Transverse colon (tissue), 4 donors: Measurements from ENCODE around the gene PVALB. TPM values are rescaled to one million over a fixed set of nuclear protein-coding genes. Genes with fewer than 3 reads are reported as not detected.

Experiments
- DNase-seq: peaks from one replicate; pipeline ENCODE4 v3.0.0-alpha.2; 2019
- H3K27ac ChIP-seq, 4 donors: fragments of 200-600 bp; sonication (generic); 2 replicates each; pipeline ENCODE4 v1.5.1; 2016 to 2018; ENCODE audit warnings: inconsistent platforms in 4 of 4
- H3K27me3 ChIP-seq: fragments of 200-600 bp; sonication (generic); 2 replicates; pipeline ENCODE4 v1.5.1; 2017; ENCODE audit warnings: inconsistent platforms
- H3K36me3 ChIP-seq, 4 donors: fragments of 200-600 bp; sonication (generic); 2 replicates each; pipeline ENCODE4 v1.5.1; 2017 to 2019; ENCODE audit warnings: inconsistent platforms in 4 of 4
- H3K4me1 ChIP-seq, 4 donors: fragments of 200-600 bp; sonication (generic); 2 replicates each; pipeline ENCODE4 v1.5.1; 2017 to 2020; ENCODE audit warnings: inconsistent platforms in 4 of 4
- H3K4me3 ChIP-seq, 4 donors: fragments of 200-600 bp; sonication (generic); 1 replicate in 1 of 4; 2 replicates in 3 of 4; pipeline versions ENCODE4 v1.5.1 to v1.6.1; 2017 to 2019; ENCODE audit warnings: inconsistent platforms in 4 of 4
- H3K9me3 ChIP-seq, 2 donors: fragments of 200-600 bp; sonication (generic); 2 replicates each; pipeline ENCODE4 v1.5.1; 2017 to 2019; ENCODE audit warnings: inconsistent platforms in 2 of 2
- EP300 ChIP-seq: sonication (generic); formaldehyde crosslinking; IDR thresholded peaks from one replicate; pipeline ENCODE4 v1.6.1; 2017; ENCODE audit warnings: antibody characterized with exemption, low read depth
- POLR2A ChIP-seq: fragments of 450-650 bp; IDR thresholded peaks from one replicate; pipeline ENCODE4 v1.6.1; 2016; ENCODE audit warnings: antibody characterized with exemption, mild to moderate bottlenecking, moderate library complexity
- POLR2AphosphoS5 ChIP-seq, 3 donors: sonication (generic); formaldehyde crosslinking; IDR thresholded peaks; one replicate each; pipeline ENCODE4 v1.6.1; 2016; ENCODE audit warnings: antibody characterized with exemption in 3 of 3
- WGBS, 2 donors: methylation state at CpG; one replicate each; pipeline ENCODE4 v1.1.5; 2018; ENCODE audit warnings: low coverage in 1 of 2; 5-methylcytosine and 5-hydroxymethylcytosine counted together
- in situ Hi-C, 4 donors: fragments of 200-750 bp; cut with MboI; loops; one replicate each; pipeline versions ENCODE4 v1.15.0 to v1.15.1; 2017; ENCODE audit warnings: low sequenced_read_pairs in 3 of 4, low pct_ligation_motif_present in 1 of 4, low pct_unique_long_range_greater_than_20kb in 1 of 4
- intact Hi-C: fragments of 100-400 bp; cut with DNase I; formaldehyde crosslinking; loops from one replicate; pipeline ENCODE4 v1.15.1; 2023; ENCODE audit warnings: low total_unique reads
- total RNA-seq, 4 donors: library from RNA; depleted of rRNA; stranded (reverse); fragments of >200 nt; gene quantifications; one replicate each; pipeline ENCODE4 v1.1.0, GENCODE V29; 2016
- TF ChIP-seq, protein P1 (sequence below), 5 experiments: fragments of 200-600 bp in 3 of 5; fragments of 450-650 bp in 2 of 5; sonication (generic) in 3 of 5; IDR thresholded peaks; 1 replicate in 2 of 5; 2 replicates in 3 of 5; pipeline ENCODE4 v1.5.1; 2016 to 2017; ENCODE audit warnings: antibody characterized with exemption in 5 of 5, inconsistent platforms in 3 of 5, mild to moderate bottlenecking in 2 of 5, moderate library complexity in 1 of 5

Gene PVALB
- total RNA-seq, 4 donors from 2014 or later, result 2.7 TPM; not detected in 3

- in situ Hi-C loops (loop anchor here in 2 of 4 donors (10.0 to 25.0 kb wide), 2 partner anchors 204 to 233 kb away; partner anchors contain the start of gene EIF3D (in 1 of the 2)), intact Hi-C loops (no loop called here)
- Histone ChIP-seq H3K9me3 (no peaks in the 10 kb centered on the region), H3K4me3 (no peak overlapping the region), H3K27ac (no peak overlapping the region), H3K4me1 (peaks cover 5 to 7% (median 5%) of the 10 kb centered on the region in 4 donors), H3K27me3 (no peaks in the 10 kb centered on the region), H3K36me3 (no peaks in the 10 kb centered on the region)
- DNase-seq, result no peak
- TF ChIP-seq, protein P1, sequence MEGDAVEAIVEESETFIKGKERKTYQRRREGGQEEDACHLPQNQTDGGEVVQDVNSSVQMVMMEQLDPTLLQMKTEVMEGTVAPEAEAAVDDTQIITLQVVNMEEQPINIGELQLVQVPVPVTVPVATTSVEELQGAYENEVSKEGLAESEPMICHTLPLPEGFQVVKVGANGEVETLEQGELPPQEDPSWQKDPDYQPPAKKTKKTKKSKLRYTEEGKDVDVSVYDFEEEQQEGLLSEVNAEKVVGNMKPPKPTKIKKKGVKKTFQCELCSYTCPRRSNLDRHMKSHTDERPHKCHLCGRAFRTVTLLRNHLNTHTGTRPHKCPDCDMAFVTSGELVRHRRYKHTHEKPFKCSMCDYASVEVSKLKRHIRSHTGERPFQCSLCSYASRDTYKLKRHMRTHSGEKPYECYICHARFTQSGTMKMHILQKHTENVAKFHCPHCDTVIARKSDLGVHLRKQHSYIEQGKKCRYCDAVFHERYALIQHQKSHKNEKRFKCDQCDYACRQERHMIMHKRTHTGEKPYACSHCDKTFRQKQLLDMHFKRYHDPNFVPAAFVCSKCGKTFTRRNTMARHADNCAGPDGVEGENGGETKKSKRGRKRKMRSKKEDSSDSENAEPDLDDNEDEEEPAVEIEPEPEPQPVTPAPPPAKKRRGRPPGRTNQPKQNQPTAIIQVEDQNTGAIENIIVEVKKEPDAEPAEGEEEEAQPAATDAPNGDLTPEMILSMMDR (IDR thresholded peaks at IDR 0.05), result no peak
- TF ChIP-seq EP300, result no peak
- no peak for TF ChIP-seq POLR2A
- TF ChIP-seq POLR2AphosphoS5 (IDR thresholded peaks at IDR 0.05), result no peak
- 37 to 70% methylated on average over 5 to 11 of the region's 11 CpGs for WGBS, 2 donors
Observed at GRCh38 chr22:36770513-36771231, 46.2 kb downstream of the PVALB start.

DNA sequence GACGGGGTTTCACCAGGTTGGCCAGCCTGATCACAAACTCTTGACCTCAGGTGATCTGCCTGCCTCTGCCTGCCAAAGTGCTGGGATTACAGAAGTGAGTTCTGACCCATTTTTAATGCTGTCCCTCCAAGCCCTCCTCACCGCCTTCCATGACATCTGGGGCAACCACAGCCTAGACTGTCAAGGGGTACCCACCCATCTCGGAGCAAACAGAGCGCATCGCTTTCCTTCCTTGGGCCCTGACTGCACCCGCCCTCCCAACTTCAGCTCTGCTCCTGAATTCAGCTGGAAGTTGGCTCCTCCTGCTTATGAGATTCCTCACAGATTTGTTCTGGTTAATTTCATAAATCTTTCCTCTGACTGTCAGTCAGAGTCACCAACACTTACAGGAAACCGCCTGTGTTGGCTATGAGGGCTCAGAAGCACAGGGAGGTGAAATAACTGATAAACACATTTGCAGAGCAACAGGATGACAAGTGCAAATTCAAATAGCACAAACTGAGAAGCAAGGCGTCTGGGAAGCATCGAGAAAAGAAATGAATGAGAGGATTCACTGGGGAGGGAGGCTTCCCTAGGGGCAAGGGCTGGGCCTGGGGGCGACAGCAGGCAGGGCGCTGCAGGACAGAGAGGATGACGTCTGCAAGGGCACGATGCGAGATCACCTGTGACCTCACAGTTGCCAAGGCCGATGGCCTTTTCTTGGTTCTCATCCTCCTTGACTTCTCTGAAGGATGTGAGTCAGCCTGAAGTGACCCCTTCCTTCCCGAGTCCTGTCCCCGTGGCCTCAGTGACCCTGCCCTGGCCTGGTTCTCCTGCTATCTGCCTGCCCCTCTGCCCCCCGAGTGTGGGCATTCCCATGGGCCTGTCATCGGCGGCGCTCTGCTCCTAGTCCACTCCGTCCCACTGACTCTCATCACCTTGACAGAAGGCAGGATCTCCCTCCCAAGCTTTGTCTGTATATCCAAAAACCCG lies 47.0 kb downstream of the PVALB start:
- H3K27me3 ChIP-seq, result no peaks in the 10 kb centered on the region
- H3K4me3 ChIP-seq, result no peak overlapping the region
- no peak overlapping the region for H3K27ac ChIP-seq
- in situ Hi-C loops (loop anchor here in 2 of 4 donors (10.0 to 25.0 kb wide), 2 partner anchors 205 to 233 kb away; partner anchors contain the start of gene EIF3D (in 1 of the 2)), intact Hi-C loops (loop anchor here (10.0 kb wide), 1 partner anchor 435 kb away; no protein-coding TSS in a partner anchor)
- 80 to 87% methylated on average over 8 to 23 of the region's 23 CpGs for WGBS, 2 donors
- H3K4me1 ChIP-seq, result peaks cover 0 to 1% (median under 1%) of the 10 kb centered on the region in 4 donors
- no peak for TF ChIP-seq EP300
- no peak for TF ChIP-seq POLR2A
- TF ChIP-seq, protein P1 (IDR thresholded peaks at IDR 0.05), result no peak
- TF ChIP-seq POLR2AphosphoS5 (IDR thresholded peaks at IDR 0.05), result no peak
- no peak for DNase-seq
- no peaks in the 10 kb centered on the region for H3K9me3 ChIP-seq
- no peaks in the 10 kb centered on the region for H3K36me3 ChIP-seq

GRCh38 chr22:36768616-36769015 lies 48.2 kb downstream of the PVALB start:
- Histone ChIP-seq H3K36me3 (no peaks in the 10 kb centered on the region), H3K27ac (no peak overlapping the region), H3K4me1 (no peaks in the 10 kb centered on the region), H3K4me3 (no peak overlapping the region), H3K9me3 (no peaks in the 10 kb centered on the region), H3K27me3 (no peaks in the 10 kb centered on the region)
- intact Hi-C loops (loop anchor here (10.0 kb wide), 1 partner anchor 436 kb away; no protein-coding TSS in a partner anchor), in situ Hi-C loops (loop anchor here in 1 of 4 donors (25.0 kb wide), 1 partner anchor 231 kb away; the partner anchor contains the start of gene EIF3D)
- 91 to 96% methylated on average over 6 to 13 of the region's 13 CpGs for WGBS, 2 donors
- TF ChIP-seq EP300 (no peak), POLR2A (no peak), POLR2AphosphoS5 (IDR thresholded peaks at IDR 0.05) (no peak)
- TF ChIP-seq, protein P1 (IDR thresholded peaks at IDR 0.05), result no peak
- no peak for DNase-seq
